ES-I3 (cell line): ENCODE data around the gene CCDC73.
"Not testable (repeated sequence)": the region's sequence is repeated elsewhere in the genome, so short reads cannot be mapped to it uniquely, and the experiment has no call there.

ENCODE experiments used
- H3K36me3 ChIP-seq: 2 replicates; pipeline ENCODE4 v1.6.1; 2013; ENCODE audit warnings: mild to moderate bottlenecking, low read length, control low read depth, moderate library complexity; ENCODE audit not compliant: insufficient read depth
- H3K4me1 ChIP-seq: 2 replicates; pipeline ENCODE4 v1.6.1; 2013; ENCODE audit warnings: mild to moderate bottlenecking, control low read depth, low read length; ENCODE audit not compliant: insufficient read depth
- H3K9ac ChIP-seq: 2 replicates; pipeline ENCODE4 v1.6.1; 2013; ENCODE audit warnings: low read depth, mild to moderate bottlenecking, low read length, moderate library complexity
- H3K9me3 ChIP-seq: 2 replicates; pipeline ENCODE4 v1.6.1; 2013; ENCODE audit warnings: mild to moderate bottlenecking, low read length, moderate library complexity; ENCODE audit not compliant: control insufficient read depth, insufficient read depth

The CCDC73 gene

DNA sequence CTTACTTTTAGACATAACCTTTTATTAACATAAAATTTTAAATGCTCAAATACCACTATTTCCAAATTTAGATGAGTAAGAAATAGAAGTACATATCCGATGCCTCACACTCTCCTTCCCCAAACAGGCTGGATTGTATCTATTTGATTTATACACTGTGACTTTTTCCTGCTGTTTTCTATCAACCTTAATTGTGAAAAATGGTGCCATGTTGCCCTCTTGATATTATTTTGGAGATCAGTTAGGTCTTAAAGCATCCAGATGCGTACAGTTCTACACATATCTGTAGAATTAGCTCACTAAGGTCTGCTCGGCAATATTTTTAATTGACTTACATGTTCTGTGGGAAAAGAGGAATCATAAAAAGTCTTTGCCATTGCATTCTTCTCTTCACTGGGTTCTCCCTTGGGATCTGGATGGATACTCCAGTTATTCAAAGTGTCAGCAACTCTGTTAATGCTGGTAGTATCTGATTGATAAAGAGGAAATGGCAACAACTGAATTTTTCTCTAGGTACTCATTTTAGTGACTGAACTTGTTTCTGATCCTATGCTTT lies 183.6 kb downstream of the CCDC73 start:
- no peak overlapping the region for H3K9ac ChIP-seq
- no peaks in the 10 kb centered on the region for H3K36me3 ChIP-seq
- H3K9me3 ChIP-seq = peaks cover 2% of the 10 kb centered on the region; the same call in 1 of the 2 replicates
- no peaks in the 10 kb centered on the region for H3K4me1 ChIP-seq

GRCh38 chr11:32608826-32609225 lies 185.6 kb downstream of the CCDC73 start:
- H3K9me3 ChIP-seq, H3K4me1 ChIP-seq, H3K36me3 ChIP-seq, H3K9ac ChIP-seq: not testable (repeated sequence)

DNA sequence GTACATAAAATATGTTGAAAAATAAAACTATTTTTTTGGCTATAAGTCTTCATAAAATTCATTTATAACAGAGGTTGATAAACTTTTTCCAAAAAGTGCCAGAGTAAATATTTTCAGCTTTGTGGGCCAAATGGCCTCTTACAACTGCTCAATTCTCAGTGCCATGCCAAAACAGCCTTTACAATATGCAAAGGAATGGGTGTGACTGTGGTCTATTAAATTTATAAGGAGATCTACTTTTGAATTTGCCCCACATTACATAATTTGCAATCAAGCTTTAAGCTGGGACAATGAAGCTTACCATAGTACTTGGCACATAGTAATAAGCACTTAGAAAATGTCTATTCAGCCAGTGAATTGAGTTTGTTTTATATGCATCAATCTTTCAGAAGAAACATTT lies 188.2 kb downstream of the CCDC73 start:
- Histone ChIP-seq H3K36me3 (peaks cover 4% of the 10 kb centered on the region; the same call in 1 of the 2 replicates), H3K4me1 (no peaks in the 10 kb centered on the region), H3K9me3 (peaks cover 2% of the 10 kb centered on the region; the same call in 1 of the 2 replicates), H3K9ac (no peak overlapping the region)

DNA sequence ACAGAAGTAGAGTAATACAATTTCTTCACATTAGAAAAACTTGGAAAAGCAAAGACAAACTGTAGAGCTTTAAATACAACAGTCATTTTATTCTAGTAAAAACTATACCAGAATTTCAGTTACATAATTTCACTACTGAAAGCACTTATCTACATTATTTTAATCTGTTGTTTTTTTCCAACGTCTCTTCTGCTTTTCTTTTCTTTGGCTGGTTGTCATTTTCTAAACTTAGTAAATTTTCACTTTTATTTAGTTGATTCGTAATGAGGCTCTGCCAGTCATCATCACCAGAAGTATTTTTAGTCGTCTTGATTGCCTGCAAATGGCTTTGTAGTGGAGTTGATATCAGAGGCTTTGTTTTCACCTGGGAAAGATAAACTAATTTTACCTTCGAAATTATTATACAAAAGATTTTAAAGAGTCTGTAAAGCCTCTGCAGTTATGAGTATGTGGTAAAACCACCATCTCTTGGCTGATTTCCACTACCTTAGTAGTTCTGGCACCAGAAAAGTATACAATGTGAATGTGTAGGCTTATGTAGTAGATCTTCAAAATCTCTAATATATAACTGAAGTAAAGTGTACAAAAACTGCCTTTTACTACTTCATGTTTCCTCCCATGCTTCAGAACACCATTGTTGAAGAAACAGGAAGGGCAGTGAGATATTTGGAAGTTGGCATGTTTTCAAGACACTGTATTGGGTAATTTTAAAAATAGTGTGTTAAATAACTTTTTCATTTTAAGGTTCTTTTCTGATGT lies 191.6 kb downstream of the CCDC73 start:
- H3K9ac ChIP-seq = no peak overlapping the region
- peaks cover under 1% of the 10 kb centered on the region; the same call in 1 of the 2 replicates for H3K4me1 ChIP-seq
- no peaks in the 10 kb centered on the region for H3K9me3 ChIP-seq
- H3K36me3 ChIP-seq = peaks cover 7% of the 10 kb centered on the region; the same call in 1 of the 2 replicates

DNA sequence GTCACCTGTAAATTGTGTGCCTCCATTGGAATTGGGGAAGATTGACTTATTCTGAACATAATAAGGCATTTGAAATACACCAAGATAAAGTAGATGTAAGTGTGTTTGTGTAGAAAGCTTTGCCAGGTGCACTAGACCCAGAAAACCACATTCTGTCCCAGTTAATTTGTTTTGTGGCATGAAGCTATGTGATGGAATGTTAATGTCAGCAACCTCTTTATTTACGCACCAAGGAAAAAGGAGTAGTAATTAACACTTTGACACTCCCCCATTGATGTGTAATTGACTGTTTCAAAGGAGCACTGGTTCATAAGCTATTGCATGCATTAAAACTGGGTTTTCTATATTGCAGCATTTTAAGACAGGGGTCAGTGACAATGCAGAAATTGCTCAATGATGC lies 196.5 kb downstream of the CCDC73 start:
- Histone ChIP-seq H3K36me3 (peaks cover 24% of the 10 kb centered on the region), H3K9ac (no peak overlapping the region), H3K9me3 (no peaks in the 10 kb centered on the region), H3K4me1 (peaks cover 7% of the 10 kb centered on the region; the same call in 1 of the 2 replicates)

DNA sequence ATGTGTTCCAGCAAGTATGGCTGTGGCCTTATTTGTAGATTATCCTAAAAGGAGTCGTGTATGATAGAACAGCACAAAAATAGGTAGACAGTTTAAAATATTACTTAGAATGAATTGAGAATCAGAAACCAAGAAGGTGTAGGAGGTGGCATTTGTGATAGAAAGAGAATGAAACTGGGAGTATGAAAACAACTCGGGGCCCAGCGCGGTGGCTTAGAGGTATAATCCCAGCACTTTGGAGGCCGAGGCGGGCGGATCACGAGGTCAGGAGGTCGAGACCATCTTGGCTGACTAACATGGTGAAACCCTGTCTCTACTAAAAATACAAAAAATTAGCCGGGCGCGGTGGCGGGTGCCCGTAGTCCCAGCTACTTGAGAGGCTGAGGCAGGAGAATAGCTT lies 198.3 kb downstream of the CCDC73 start:
- not testable (repeated sequence) for H3K9me3 ChIP-seq, H3K9ac ChIP-seq, H3K4me1 ChIP-seq
- peaks cover 31% of the 10 kb centered on the region for H3K36me3 ChIP-seq

- Histone ChIP-seq H3K4me1 (peaks cover 7% of the 10 kb centered on the region; the same call in 1 of the 2 replicates), H3K36me3 (peaks cover 38% of the 10 kb centered on the region), H3K9me3 (no peaks in the 10 kb centered on the region), H3K9ac (no peak overlapping the region)
Observed at GRCh38 chr11:32594272-32594671, 200.2 kb downstream of the CCDC73 start.

GRCh38 chr11:32586576-32587190 lies 207.8 kb downstream of the CCDC73 start:
- Histone ChIP-seq H3K9ac (no peak overlapping the region), H3K36me3 (peaks cover 22% of the 10 kb centered on the region), H3K9me3 (no peaks in the 10 kb centered on the region), H3K4me1 (peaks cover 6% of the 10 kb centered on the region)

DNA sequence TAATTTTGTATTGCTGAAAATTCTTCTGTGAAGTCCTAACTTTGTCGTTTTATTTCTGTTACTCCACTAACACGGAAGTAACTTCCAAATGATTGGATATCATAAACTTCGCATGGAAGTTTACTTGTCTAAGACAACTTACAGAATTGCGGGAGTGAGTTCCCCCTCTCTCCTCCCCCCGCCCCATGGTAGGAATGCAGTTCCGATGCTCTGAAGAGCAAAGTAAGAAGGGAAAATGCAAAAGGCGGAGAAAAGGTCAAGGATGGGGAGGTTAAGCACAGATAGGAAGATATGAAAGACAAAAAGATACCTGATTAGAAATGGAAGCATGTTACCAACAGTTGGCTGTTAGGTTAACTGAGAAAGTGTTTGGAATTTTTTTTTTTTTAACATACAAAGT lies 209.5 kb downstream of the CCDC73 start:
- peak overlapping the region; percentile 74 for H3K9ac ChIP-seq
- peaks cover 18% of the 10 kb centered on the region for H3K4me1 ChIP-seq
- H3K36me3 ChIP-seq = peaks cover 12% of the 10 kb centered on the region
- H3K9me3 ChIP-seq = no peaks in the 10 kb centered on the region

- Histone ChIP-seq H3K9ac (peak within 1 kb of the TSS; percentile 74), H3K4me1 (peaks cover 18% of the 10 kb centered on the region), H3K36me3 (peaks cover 4% of the 10 kb centered on the region), H3K9me3 (no peaks in the 10 kb centered on the region)
Observed at GRCh38 chr11:32583459-32584271, 210.8 kb downstream of the CCDC73 start, which contains the start of gene EIF3M. TSS of gene EIF3M (plus strand) at chr11:32583831. CDS start at chr11:32583888, 57 bp downstream.

DNA sequence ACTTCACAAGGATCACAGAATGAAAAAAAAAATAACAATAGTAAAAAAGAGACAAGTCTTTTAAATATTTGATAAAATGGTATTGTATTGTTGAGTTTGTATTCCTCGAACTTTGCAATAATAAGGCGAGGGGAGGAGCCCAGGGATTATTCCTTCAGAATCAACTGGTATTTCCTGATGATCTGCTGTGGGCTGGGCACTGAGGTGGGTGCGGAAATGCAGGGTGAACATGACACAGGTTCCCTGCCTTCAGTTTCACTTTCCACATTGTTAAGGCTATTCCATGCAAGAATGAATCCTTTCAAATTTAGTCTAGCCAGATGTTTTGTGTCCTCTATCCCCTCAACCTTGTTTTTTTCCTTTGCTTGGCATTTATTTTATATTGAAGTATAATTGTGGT lies 212.9 kb downstream of the CCDC73 start:
- H3K9ac ChIP-seq = no peak overlapping the region
- H3K36me3 ChIP-seq = no peaks in the 10 kb centered on the region
- H3K4me1 ChIP-seq = peaks cover 18% of the 10 kb centered on the region
- H3K9me3 ChIP-seq = no peaks in the 10 kb centered on the region

DNA sequence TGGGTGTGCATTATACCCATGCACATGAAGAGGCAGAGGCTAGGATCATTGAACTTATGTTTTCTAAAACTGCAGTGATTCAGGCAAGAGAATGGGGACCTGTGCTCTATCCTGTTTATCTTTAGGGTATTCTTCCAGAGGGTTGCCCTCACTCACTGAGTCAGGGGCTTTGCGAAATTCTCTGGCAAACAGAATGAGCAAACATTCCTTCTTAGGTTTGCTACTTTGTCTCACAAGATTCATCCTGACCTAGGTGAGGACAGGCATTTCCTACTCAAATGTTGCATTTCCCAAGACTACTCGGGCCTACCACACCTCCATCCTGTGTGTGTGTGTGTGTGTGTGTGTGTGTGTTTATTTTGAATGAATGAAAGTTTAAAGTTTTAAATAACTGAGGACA lies 213.5 kb downstream of the CCDC73 start:
- H3K9me3 ChIP-seq = no peaks in the 10 kb centered on the region
- no peak overlapping the region for H3K9ac ChIP-seq
- H3K4me1 ChIP-seq = peaks cover 14% of the 10 kb centered on the region
- no peaks in the 10 kb centered on the region for H3K36me3 ChIP-seq

DNA sequence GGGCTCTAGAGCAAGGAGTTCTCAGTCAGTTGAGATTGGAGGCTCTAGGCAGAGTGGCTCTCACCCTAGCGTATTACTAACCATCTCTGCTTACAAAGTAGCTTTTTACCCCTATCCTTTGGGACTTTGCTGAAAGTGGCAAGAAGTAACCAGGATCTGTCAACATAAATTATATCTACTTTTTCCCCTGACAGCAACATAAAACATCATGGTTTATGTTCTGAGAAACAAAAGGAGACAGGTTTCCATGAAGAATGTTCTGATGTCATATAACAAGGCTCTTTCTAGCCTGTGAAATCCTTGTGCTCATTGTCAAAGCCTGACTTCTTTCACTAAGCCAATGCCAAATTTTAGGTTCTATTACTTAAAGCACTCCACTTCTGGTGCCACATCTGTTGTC lies 218.0 kb downstream of the CCDC73 start:
- H3K4me1 ChIP-seq = peaks cover 10% of the 10 kb centered on the region
- no peak overlapping the region for H3K9ac ChIP-seq
- H3K9me3 ChIP-seq = no peaks in the 10 kb centered on the region
- H3K36me3 ChIP-seq = no peaks in the 10 kb centered on the region

- H3K36me3 ChIP-seq = no peaks in the 10 kb centered on the region
- no peaks in the 10 kb centered on the region for H3K4me1 ChIP-seq
- no peaks in the 10 kb centered on the region for H3K9me3 ChIP-seq
- no peak overlapping the region for H3K9ac ChIP-seq
Observed at GRCh38 chr11:32575070-32575469, 219.4 kb downstream of the CCDC73 start.
